Activated T-cell treated with anti-CD3 and anti-CD28 coated beads, Interleukin-2, amount 50 U/mL, for 72 hours (primary cell): Measurements from ENCODE around the gene UNC13C. TPM values are rescaled to one million over a fixed set of nuclear protein-coding genes. Genes with fewer than 3 reads are reported as not detected.

ENCODE experiments used
- ATAC-seq, 2 donors: fragments of 150-1000 bp; cut with Tn5 transposase; replicated peaks in 1 of 2; 2 replicates each; pipeline ENCODE4 v1.10.0; 2021; ENCODE audit warnings: moderate library complexity in 2 of 2, mild to moderate bottlenecking in 1 of 2
- DNase-seq, 2 donors: peaks; one replicate each; pipeline ENCODE4 v3.0.0; 2021 to 2022; ENCODE audit warnings: mixed read lengths in 1 of 2
- H3K27ac Mint-ChIP-seq: one replicate; pipeline ENCODE4 v1.8.0; 2022; ENCODE audit warnings: mild to moderate bottlenecking, moderate library complexity, mixed read lengths
- H3K27me3 Mint-ChIP-seq: one replicate; pipeline ENCODE4 v1.8.0; 2022; ENCODE audit warnings: low read depth, mixed read lengths
- H3K36me3 Mint-ChIP-seq, 2 donors: one replicate each; pipeline ENCODE4 v1.8.0; 2022; ENCODE audit warnings: mixed read lengths in 2 of 2, mild to moderate bottlenecking in 1 of 2; ENCODE audit not compliant: insufficient read depth in 2 of 2
- H3K4me1 Mint-ChIP-seq: one replicate; pipeline ENCODE4 v1.8.0; 2022; ENCODE audit warnings: low read depth, mixed read lengths
- H3K4me3 Mint-ChIP-seq, 2 donors: one replicate each; pipeline ENCODE4 v1.8.0; 2022; ENCODE audit warnings: mild to moderate bottlenecking in 2 of 2, mixed read lengths in 2 of 2, moderate library complexity in 2 of 2
- H3K9me3 Mint-ChIP-seq, 2 donors: one replicate each; pipeline ENCODE4 v1.8.0; 2022; ENCODE audit warnings: mixed read lengths in 2 of 2
- total RNA-seq, 2 donors: library from RNA; stranded (reverse); gene quantifications; one replicate each; pipeline ENCODE4 v1.2.3, GENCODE V29; 2022

UNC13C gene
- total RNA-seq, 2 donors from 2014 or later = not detected

DNA sequence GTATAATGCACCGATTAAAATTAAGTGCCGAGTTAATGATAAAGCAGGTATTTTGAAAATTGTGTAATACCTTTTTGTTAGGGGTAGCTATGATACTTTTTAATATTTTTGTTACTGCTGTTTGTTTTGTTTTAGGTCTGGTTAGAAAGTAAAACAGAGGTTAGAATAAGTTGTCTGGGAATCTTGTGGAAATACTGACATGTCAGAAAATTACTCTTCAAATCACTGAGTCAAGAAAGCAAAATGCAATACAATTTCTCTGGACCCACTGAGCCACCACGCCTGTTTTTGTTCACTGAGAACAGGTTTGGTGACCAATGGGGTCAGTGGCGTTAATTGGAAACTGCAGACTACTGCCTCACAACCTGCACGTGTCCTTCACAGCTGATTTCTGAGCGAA, 601.6 kb downstream of the UNC13C start:
- H3K27me3 Mint-ChIP-seq = no peaks in the 10 kb centered on the region
- peaks cover 0 to 3% of the 10 kb centered on the region in 2 donors for H3K9me3 Mint-ChIP-seq
- no peak overlapping the region for H3K27ac Mint-ChIP-seq
- ATAC-seq (no peak), DNase-seq (no peak)
- H3K4me1 Mint-ChIP-seq = no peaks in the 10 kb centered on the region
- H3K4me3 Mint-ChIP-seq = no peak overlapping the region
- H3K36me3 Mint-ChIP-seq = no peaks in the 10 kb centered on the region

DNA sequence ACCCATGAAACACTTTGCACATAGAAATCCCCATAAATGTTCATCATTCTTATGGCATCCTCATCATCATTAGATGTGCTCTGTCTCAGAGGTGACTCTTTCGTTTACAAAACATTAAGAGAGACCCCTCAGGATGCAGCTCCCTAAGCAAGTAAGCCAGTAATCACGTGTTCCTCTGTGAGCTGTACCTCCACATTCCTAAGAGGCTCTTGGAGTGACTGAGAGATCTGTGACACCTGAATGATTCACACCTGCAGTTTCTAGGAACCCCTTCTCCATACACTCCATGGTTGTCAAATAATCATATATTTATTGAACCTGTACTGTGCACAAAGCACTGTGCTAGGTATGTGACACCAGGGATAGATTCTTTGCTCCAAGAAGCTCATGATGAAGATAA, 602.4 kb downstream of the UNC13C start:
- H3K4me3 Mint-ChIP-seq = no peak overlapping the region
- ATAC-seq = no peak
- no peak overlapping the region for H3K27ac Mint-ChIP-seq

DNA sequence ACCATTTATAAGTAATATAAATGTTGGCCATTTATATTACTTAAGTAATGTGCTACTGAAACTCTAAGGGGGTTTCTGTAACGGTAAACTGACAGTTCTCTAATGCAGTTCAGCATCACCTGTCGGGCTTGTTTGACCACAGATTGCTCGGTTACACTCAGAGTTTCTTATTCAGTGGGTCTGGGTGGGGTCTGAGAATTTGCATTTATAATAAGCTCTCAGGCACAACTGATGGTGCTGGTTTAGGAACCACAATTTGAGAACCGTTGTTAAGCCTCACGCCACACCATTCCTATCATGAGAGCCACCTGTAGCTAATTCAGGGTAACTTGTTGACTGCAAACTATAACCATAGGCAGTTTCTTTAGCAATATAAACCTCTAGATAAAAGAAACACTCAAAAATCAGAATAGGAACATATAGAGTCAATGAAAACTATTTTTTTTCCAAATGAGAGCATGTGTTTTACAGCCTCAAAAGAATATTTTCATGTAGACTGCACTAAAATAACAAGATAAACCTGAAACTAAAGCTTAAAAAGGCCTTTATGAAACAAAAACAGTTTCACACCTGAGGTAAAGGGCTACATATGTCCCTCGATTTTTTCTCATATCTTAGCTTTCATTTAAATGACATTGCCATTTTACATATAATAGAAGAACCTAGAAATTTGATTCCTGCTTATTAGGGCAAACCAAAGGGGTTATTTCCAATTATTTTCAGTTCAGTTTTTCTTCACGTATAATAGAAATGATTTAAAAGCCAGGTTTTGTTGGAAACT, 604.8 kb downstream of the UNC13C start:
- DNase-seq (no peak), ATAC-seq (no peak)
- no peaks in the 10 kb centered on the region for H3K27me3 Mint-ChIP-seq
- H3K9me3 Mint-ChIP-seq = peaks cover 0 to 3% of the 10 kb centered on the region in 2 donors
- H3K4me3 Mint-ChIP-seq = no peak overlapping the region
- H3K27ac Mint-ChIP-seq = no peak overlapping the region
- no peaks in the 10 kb centered on the region for H3K4me1 Mint-ChIP-seq
- no peaks in the 10 kb centered on the region for H3K36me3 Mint-ChIP-seq

More for the DNA sequence above, 602.4 kb downstream of the UNC13C start:
- no peak for DNase-seq
- Mint-ChIP-seq H3K27me3 (no peaks in the 10 kb centered on the region), H3K36me3 (no peaks in the 10 kb centered on the region), H3K9me3 (peaks cover 0 to 3% of the 10 kb centered on the region in 2 donors), H3K4me1 (no peaks in the 10 kb centered on the region)

GRCh38 chr15:54585063-54585462, 606.8 kb downstream of the UNC13C start:
- Mint-ChIP-seq H3K27me3 (no peaks in the 10 kb centered on the region), H3K4me1 (no peaks in the 10 kb centered on the region)

DNA sequence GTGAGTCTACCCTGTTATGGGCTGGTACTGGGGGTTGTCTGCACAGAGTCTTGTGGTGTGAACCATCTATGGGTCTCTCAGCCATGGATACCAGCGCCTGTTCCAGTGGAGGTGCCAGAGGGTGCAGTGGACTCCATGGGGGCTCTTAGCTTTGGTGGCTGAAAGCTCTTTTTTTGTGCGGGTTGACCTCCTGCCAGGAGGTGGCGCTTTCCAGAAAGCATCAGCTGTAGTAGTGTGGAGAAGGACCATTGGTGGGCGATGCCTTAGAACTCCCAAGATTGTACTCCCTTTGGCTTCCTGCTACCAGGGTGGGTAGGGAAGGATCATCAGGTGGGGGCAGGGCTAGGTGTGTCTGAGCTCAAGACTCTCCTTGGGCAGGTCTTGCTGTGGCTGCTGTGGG, 615.9 kb downstream of the UNC13C start:
- no peaks in the 10 kb centered on the region for H3K27me3 Mint-ChIP-seq
- no peaks in the 10 kb centered on the region for H3K4me1 Mint-ChIP-seq
- no peak overlapping the region for H3K27ac Mint-ChIP-seq
- DNase-seq (no peak), ATAC-seq (no peak)
- H3K4me3 Mint-ChIP-seq = no peak overlapping the region
- no peaks in the 10 kb centered on the region for H3K36me3 Mint-ChIP-seq
- H3K9me3 Mint-ChIP-seq = peaks cover 5% of the 10 kb centered on the region in 2 donors

More at GRCh38 chr15:54585063-54585462, 606.8 kb downstream of the UNC13C start:
- H3K9me3 Mint-ChIP-seq = peaks cover 0 to 3% of the 10 kb centered on the region in 2 donors
- H3K36me3 Mint-ChIP-seq = no peaks in the 10 kb centered on the region
- H3K27ac Mint-ChIP-seq = no peak overlapping the region
- no peak for ATAC-seq
- no peak overlapping the region for H3K4me3 Mint-ChIP-seq
- DNase-seq = no peak

DNA sequence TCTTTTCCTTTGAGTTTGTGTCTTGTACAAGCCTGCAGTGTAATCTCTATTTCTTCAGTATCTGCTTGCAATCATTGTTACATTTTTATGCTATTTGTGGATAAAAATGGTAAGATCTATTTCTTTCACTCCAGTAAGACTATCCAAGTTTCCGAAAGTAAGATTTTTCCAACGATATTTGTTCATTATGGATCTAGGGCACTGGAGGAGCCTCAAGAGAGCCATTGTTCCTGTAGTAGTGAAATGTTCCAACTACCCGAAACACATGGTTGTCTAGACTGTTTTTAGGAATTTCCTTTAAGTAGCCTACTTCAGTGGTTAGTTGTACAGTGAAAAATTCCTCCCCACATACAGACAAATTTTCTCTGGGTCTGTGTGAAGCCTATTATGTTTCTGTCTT, 621.1 kb downstream of the UNC13C start:
- no peak overlapping the region for H3K27ac Mint-ChIP-seq
- no peak for DNase-seq
- peaks cover 0 to 2% of the 10 kb centered on the region in 2 donors for H3K9me3 Mint-ChIP-seq
- H3K27me3 Mint-ChIP-seq = no peaks in the 10 kb centered on the region
- ATAC-seq = no peak
- H3K36me3 Mint-ChIP-seq = no peaks in the 10 kb centered on the region
- H3K4me1 Mint-ChIP-seq = no peaks in the 10 kb centered on the region
- no peak overlapping the region for H3K4me3 Mint-ChIP-seq

DNA sequence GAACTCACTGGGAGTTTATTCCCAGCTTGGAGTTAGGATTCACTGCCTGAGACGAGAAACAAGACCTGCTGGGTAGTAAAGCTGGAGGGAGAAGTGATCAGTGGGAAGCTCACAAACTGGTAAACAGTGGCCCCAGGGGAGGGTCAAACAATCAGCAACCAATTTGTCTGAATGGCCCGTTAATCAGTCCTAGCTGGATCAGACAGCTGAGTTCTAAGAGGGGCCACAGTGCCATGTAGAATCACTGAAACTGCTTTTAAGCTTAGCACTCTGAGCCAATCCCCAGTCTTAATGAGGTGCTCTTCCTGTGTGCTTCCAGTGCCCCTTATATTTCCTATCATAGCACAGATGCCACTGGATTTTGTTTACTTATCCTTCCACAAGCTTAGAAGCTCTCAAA, 626.8 kb downstream of the UNC13C start:
- H3K4me3 Mint-ChIP-seq = no peak overlapping the region
- ATAC-seq (no peak), DNase-seq (no peak)
- no peaks in the 10 kb centered on the region for H3K9me3 Mint-ChIP-seq
- no peak overlapping the region for H3K27ac Mint-ChIP-seq
- no peaks in the 10 kb centered on the region for H3K4me1 Mint-ChIP-seq
- no peaks in the 10 kb centered on the region for H3K27me3 Mint-ChIP-seq
- no peaks in the 10 kb centered on the region for H3K36me3 Mint-ChIP-seq

GRCh38 chr15:54605556-54605955, 627.3 kb downstream of the UNC13C start:
- no peak for DNase-seq
- no peaks in the 10 kb centered on the region for H3K36me3 Mint-ChIP-seq

GRCh38 chr15:54608876-54609835, 630.9 kb downstream of the UNC13C start:
- Mint-ChIP-seq H3K27me3 (no peaks in the 10 kb centered on the region), H3K36me3 (no peaks in the 10 kb centered on the region), H3K4me1 (no peaks in the 10 kb centered on the region), H3K4me3 (no peak overlapping the region), H3K9me3 (no peaks in the 10 kb centered on the region), H3K27ac (no peak overlapping the region)
- no peak for DNase-seq
- ATAC-seq = no peak

More at GRCh38 chr15:54605556-54605955, 627.3 kb downstream of the UNC13C start:
- no peaks in the 10 kb centered on the region for H3K4me1 Mint-ChIP-seq
- no peak overlapping the region for H3K27ac Mint-ChIP-seq
- no peak for ATAC-seq
- no peak overlapping the region for H3K4me3 Mint-ChIP-seq
- H3K27me3 Mint-ChIP-seq = no peaks in the 10 kb centered on the region
- H3K9me3 Mint-ChIP-seq = no peaks in the 10 kb centered on the region

- H3K4me1 Mint-ChIP-seq = no peaks in the 10 kb centered on the region
- no peak overlapping the region for H3K27ac Mint-ChIP-seq
- no peaks in the 10 kb centered on the region for H3K36me3 Mint-ChIP-seq
- no peaks in the 10 kb centered on the region for H3K9me3 Mint-ChIP-seq
- H3K27me3 Mint-ChIP-seq = no peaks in the 10 kb centered on the region
- DNase-seq (no peak), ATAC-seq (no peak)
- H3K4me3 Mint-ChIP-seq = no peak overlapping the region
Observed at GRCh38 chr15:54618120-54618519, 639.9 kb downstream of the UNC13C start.

- Mint-ChIP-seq H3K4me1 (no peaks in the 10 kb centered on the region), H3K27me3 (no peaks in the 10 kb centered on the region), H3K4me3 (no peak overlapping the region), H3K36me3 (no peaks in the 10 kb centered on the region), H3K9me3 (peaks cover 0 to 2% of the 10 kb centered on the region in 2 donors), H3K27ac (no peak overlapping the region)
- DNase-seq (no peak), ATAC-seq (no peak)
Observed at GRCh38 chr15:54619180-54619579, 640.9 kb downstream of the UNC13C start.

- DNase-seq (no peak), ATAC-seq (no peak)
- Mint-ChIP-seq H3K9me3 (peaks cover 0 to 3% of the 10 kb centered on the region in 2 donors), H3K4me3 (no peak overlapping the region), H3K4me1 (no peaks in the 10 kb centered on the region), H3K27ac (no peak overlapping the region), H3K27me3 (no peaks in the 10 kb centered on the region), H3K36me3 (no peaks in the 10 kb centered on the region)
Observed at GRCh38 chr15:54620916-54621315, 642.7 kb downstream of the UNC13C start.

DNA sequence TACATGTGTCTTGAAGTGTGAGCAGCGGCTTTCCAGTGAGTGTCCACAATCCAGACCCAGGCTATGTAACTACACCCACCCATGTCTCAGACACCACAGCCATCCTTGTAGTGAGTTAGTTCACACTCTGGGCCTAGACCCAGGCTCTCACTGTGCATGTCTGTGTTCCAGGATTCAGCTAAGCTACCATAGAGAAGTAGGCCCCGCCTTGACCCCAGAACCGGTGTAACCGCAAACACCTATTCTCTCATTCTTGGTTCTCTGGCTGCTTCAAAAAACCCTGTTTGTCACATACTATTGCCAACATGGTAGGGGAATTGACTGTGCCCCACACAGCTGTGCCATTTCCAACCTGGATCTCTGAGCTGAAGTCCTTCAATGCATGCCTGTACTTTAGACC, 657.9 kb downstream of the UNC13C start:
- Mint-ChIP-seq H3K36me3 (peaks cover 0 to 3% of the 10 kb centered on the region in 2 donors), H3K27ac (no peak overlapping the region), H3K4me3 (no peak overlapping the region), H3K4me1 (no peaks in the 10 kb centered on the region), H3K9me3 (peaks cover 4 to 12% of the 10 kb centered on the region in 2 donors), H3K27me3 (no peaks in the 10 kb centered on the region)
- DNase-seq (no peak), ATAC-seq (no peak)
